GM12878 (cell line): ENCODE results near the gene RPS6KC1.

Source experiments
- CBFB ChIP-seq: IDR thresholded peaks from 2 replicates; pipeline ENCODE4 v1.6.1; 2016; ENCODE audit warnings: antibody characterized with exemption, low read depth
- EP300 ChIP-seq, 2 experiments: fragments of 150-350 bp in 1 of 2; IDR thresholded peaks; 2 replicates each; pipeline ENCODE4 v1.6.1; 2011 to 2012; ENCODE audit warnings: low read depth in 2 of 2, low read length in 2 of 2, borderline replicate concordance in 1 of 2, improper control_type of control experiment in 1 of 2, inconsistent platforms in 1 of 2; ENCODE audit not compliant: control insufficient read depth in 1 of 2
- EZH2 ChIP-seq: IDR thresholded peaks from 2 replicates; pipeline ENCODE4 v1.6.1; 2012; ENCODE audit warnings: low read depth, mild to moderate bottlenecking, control low read depth, inconsistent platforms, low read length, borderline replicate concordance; ENCODE audit not compliant: control insufficient read depth
- JUND ChIP-seq: IDR thresholded peaks from 2 replicates; pipeline ENCODE4 v1.6.1; 2012; ENCODE audit warnings: low read depth, mild to moderate bottlenecking, low read length, improper control_type of control experiment, moderate library complexity
- SIN3A ChIP-seq: IDR thresholded peaks from 2 replicates; pipeline ENCODE4 v1.6.1; 2012; ENCODE audit warnings: low read depth, low read length, improper control_type of control experiment
- YY1 ChIP-seq: IDR thresholded peaks from 2 replicates; pipeline ENCODE4 v1.6.1; 2011; ENCODE audit warnings: low read depth, mild to moderate bottlenecking, low read length
- ZNF274 ChIP-seq: IDR thresholded peaks from one replicate; pipeline ENCODE4 v1.8.0; 2011; ENCODE audit not compliant: insufficient read length, insufficient read depth
- TF ChIP-seq, protein P1 (sequence below): IDR thresholded peaks from 2 replicates; pipeline ENCODE4 v1.6.1; 2012; ENCODE audit warnings: low read depth, low read length, improper control_type of control experiment
- TF ChIP-seq, protein P2 (sequence below): fragments of 150-350 bp; IDR thresholded peaks from 2 replicates; pipeline ENCODE4 v1.6.1; 2016; ENCODE audit warnings: low read depth, low read length

DNA sequence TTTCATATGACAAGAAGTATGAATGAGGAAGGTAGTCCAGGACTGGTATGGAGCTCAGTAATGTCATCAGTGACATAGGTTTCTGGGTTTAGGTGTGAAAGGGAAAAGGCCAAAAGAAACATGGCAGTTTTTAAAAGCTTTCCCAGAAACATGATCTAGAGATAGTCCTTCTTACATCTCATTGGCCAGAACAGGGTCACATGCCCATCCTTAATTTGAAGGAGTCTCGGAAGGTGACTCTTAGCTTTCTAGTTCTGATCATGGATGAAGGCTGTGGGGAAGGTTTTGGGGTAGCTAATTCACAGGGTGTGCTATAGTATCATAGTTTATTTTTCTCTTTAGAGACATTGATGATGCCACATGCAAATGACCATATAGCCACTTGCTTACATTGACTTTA is 55.3 kb downstream of the RPS6KC1 start:
- TF ChIP-seq, protein P1, sequence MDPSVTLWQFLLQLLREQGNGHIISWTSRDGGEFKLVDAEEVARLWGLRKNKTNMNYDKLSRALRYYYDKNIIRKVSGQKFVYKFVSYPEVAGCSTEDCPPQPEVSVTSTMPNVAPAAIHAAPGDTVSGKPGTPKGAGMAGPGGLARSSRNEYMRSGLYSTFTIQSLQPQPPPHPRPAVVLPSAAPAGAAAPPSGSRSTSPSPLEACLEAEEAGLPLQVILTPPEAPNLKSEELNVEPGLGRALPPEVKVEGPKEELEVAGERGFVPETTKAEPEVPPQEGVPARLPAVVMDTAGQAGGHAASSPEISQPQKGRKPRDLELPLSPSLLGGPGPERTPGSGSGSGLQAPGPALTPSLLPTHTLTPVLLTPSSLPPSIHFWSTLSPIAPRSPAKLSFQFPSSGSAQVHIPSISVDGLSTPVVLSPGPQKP, result no peak
- TF ChIP-seq EP300 (IDR thresholded peaks at IDR 0.05; ENCODE audit: borderline replicate concordance in 1 of 2, control insufficient read depth in 1 of 2, low read depth in 2 of 2, low read length in 2 of 2) (no peak), CBFB (no peak), ZNF274 (no peak), EZH2 (no peak), YY1 (no peak), SIN3A (no peak), JUND (no peak)
- TF ChIP-seq, protein P2, sequence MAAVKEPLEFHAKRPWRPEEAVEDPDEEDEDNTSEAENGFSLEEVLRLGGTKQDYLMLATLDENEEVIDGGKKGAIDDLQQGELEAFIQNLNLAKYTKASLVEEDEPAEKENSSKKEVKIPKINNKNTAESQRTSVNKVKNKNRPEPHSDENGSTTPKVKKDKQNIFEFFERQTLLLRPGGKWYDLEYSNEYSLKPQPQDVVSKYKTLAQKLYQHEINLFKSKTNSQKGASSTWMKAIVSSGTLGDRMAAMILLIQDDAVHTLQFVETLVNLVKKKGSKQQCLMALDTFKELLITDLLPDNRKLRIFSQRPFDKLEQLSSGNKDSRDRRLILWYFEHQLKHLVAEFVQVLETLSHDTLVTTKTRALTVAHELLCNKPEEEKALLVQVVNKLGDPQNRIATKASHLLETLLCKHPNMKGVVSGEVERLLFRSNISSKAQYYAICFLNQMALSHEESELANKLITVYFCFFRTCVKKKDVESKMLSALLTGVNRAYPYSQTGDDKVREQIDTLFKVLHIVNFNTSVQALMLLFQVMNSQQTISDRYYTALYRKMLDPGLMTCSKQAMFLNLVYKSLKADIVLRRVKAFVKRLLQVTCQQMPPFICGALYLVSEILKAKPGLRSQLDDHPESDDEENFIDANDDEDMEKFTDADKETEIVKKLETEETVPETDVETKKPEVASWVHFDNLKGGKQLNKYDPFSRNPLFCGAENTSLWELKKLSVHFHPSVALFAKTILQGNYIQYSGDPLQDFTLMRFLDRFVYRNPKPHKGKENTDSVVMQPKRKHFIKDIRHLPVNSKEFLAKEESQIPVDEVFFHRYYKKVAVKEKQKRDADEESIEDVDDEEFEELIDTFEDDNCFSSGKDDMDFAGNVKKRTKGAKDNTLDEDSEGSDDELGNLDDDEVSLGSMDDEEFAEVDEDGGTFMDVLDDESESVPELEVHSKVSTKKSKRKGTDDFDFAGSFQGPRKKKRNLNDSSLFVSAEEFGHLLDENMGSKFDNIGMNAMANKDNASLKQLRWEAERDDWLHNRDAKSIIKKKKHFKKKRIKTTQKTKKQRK, result no peak
